AG08396 (cell line): ENCODE results near the gene CXCR5.

Source experiments
- DNase-seq: peaks from one replicate; pipeline ENCODE4 v3.0.0; 2012; ENCODE audit warnings: low spot score, mixed read lengths

CXCR5 gene

GRCh38 chr11:118913411-118914125, 29.9 kb downstream of the CXCR5 start:
- no peak for DNase-seq

DNA sequence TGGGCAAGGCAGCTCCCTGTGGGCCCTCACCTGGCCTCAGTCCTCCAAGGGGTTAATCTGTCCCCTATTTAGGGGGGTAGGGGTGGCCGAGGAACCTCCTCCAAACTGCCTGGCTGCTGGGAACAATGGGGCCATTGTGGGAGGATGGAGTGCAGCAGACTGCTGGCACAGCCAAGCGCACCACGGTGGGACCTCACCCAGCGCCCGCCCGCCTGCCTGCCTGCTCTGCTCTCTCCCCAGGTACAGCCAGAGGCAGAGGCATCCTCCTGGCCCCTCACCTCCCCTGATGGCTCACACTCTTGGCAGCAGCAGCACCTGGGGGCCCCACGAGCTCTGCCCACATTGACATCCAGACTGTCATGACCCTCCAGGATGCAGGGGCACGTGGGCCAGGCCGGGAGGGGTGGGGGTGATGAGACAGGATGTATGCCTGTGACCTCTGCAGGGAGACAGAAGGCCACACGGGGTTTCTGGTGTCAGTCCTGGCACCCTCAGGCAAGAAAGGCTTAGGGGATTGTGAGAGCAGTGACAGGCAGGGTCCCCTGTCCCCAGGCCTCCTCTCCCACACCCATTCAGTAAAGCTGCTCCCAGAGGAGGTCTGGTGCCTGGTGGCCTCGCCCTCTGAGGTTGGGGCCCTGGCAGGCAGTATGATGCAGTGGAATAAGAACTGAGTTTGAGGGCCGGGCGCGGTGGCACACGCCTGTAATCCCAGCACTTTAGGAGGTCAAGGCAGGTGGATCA, 30.7 kb downstream of the CXCR5 start:
- no peak for DNase-seq

GRCh38 chr11:118914987-118915386, 31.3 kb downstream of the CXCR5 start:
- DNase-seq, result no peak

DNA sequence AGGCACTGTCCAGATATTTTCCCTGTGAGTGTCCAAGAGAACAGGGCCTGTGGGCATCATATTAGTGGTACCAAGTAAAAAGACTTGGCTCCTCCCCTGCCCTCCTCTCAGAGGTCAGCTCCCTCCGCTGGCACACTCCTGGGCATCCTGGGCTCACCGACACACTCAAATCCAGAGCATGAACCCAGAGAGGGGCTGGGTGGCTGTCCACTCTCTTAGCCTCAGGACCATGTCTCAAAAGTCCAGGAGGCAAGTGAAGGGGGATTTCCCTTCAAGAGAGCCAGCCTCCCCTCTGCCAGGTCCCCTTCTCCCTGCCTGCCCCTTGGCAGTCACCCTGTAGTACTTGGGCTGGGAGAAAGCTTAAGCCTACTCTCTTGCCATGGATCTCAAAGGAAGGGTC, 31.7 kb downstream of the CXCR5 start:
- no peak for DNase-seq

DNA sequence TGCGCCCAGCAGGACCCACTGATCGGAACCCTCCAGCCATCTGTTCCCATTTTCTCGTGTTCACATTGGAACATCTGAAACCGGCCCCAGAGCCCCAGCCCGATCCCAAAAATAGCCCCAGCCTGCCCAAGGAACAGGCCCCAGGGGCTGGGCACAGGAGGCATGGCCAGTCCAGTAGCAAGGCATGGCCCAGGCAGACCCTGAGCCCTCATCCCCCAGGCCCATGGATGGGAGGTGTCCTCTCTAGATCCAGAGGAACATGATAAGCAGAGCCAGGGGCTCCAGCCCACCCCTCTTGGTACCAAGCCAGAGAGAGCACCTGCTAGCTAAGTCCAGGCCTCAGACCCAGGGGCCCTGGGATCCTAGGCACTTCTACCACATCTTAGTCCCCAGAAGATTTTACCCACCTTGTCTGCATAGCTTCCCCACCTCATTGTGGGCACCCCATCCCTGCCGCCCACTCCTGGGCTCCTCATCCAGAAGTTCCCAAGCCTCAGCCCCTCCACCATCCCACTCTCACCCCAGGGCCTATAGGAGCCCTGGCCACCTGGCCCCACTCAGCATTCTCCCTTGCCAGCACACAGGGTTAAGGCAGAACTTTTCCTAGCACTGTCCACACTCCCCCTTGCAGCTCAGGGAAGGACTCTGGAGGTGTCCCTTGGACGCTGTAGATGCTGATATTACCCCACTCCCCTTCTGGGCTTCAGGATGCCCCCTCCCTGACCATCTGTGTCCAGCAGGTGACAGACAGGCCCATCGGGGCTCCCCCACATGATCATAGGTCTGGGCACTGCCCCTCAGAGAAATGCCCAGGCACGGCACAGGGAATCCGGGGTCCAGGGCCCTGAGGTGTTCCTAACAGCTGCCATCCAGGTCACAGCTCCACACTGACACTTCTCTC, 32.5 kb downstream of the CXCR5 start:
- DNase-seq, result no peak

DNA sequence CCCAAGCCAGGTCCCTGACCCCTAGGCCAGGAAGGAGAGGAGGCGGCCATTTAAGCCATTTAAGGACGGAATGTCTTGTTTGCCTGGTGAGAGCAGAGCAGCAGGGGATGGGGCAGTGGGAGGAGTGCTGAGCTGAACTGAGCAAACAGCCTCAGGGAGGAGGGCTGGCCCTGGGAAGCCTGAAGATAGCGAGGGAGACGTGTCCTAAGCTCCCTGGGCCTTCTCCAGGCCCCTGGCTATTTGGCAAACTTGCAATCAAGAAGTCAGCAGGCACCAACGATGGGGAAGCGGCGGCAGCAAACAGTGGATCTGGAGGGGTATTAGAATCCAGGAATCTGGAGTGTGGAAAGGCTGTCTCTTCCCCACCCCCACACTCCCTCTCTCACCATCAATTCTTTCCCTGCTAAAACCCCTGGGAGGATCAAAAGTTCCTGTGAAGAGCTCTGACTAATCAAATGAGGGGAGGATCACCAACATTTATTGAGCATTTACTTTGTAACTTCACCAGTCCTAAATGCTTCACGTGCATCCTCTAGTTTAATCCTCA, 33.2 kb downstream of the CXCR5 start:
- DNase-seq, result no peak

- peak; percentile 66 for DNase-seq
Measured at GRCh38 chr11:118917481-118918127, 33.9 kb downstream of the CXCR5 start.

DNA sequence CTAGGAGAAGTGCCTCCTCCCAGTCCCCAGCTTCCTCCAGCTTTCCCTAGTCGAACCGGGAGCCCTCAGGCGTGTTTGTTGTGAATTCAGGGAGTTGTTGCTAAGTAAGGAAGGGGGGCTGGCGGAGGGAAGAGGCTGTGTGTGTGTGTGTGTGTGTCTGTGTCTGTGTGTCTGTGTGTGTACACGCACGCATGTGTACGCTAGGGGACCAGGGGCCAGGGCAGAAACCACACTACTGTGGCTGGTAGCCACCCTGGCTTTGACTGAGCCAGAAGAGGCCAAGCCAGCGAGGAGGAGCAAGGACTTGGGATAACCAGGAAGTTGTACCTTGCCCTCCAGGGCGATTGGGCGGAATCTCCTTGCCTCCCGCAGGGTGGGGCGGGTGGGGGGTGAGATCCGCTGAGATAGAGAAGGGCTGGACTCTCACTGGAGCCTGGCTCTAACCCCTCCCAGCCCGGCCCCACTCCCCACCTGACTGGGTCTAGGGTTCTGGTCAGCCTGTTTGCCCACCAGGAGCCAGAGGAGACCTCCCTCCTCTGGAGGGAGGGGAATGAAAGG, 34.5 kb downstream of the CXCR5 start:
- DNase-seq, result peak; percentile 64

DNA sequence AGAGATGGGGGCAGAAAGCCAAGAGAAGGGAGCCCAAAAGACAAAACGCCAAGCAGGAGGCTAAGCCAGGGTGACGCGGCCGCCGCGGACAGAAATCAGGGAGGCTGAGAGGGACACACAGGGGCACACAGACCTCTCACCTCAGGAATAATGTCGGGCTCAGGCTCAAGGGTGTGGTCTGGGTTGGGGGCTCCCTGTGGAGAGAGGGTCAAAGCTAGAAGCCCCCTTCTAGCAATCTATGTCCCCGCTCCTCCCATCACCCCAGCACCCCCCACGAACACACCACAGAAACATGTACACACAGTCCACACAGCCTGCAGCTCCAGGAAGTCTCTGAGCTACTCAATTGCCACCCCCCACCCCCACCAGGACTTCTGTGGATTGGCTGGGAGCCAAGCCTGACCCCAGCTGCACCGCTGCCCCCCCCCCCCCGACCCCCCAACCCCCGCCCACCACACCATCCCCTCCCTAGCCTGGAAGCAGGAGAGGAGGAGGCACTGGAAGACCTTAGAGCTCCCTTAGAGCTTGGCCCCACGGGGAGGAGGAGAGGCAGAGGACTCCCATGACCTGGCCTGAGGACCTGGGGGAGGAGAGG, 35.1 kb downstream of the CXCR5 start:
- DNase-seq, result no peak

- peak; percentile 76 for DNase-seq
Measured at GRCh38 chr11:118921121-118921928, 37.6 kb downstream of the CXCR5 start.

DNA sequence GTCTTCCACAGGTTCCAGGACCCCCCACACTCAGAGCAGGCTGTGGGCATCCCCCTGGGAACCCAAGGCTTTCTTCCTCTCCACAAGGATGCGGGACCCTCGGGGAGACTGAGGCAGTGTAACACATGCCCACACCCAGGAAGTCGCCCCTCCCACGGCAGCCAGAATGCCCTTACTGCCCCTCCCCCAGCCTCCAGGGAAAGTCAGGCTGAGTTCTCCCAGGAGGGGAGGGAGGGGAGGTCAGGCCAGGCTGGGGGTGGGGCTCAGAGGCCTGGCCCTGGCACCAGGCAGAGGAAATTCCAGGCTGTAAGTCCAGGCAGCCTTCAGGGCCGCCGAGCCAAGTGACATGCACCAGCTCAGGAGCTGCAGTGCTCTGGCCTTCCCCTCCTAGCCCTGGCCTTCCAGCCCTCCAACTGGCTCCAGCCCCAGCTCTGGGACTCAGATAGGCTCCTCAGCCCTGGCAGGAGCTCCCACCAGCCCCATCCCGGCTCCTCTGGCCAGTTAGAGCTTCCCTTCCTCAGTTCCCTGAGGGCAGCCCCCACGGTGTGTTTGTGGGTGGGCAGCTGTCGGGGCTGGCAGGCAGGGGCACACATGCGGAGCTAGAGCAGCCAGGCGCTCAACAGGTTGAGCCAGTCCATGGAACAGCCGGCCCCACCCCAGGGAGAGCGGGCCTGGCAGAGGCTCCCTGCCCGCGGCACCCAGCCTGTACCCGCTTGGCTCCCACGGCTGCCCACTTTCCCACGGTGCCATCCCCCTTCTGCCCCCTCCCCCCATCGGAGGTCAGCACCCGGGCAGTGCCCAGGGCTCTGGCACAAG, 38.4 kb downstream of the CXCR5 start:
- peak; percentile 72 for DNase-seq

DNA sequence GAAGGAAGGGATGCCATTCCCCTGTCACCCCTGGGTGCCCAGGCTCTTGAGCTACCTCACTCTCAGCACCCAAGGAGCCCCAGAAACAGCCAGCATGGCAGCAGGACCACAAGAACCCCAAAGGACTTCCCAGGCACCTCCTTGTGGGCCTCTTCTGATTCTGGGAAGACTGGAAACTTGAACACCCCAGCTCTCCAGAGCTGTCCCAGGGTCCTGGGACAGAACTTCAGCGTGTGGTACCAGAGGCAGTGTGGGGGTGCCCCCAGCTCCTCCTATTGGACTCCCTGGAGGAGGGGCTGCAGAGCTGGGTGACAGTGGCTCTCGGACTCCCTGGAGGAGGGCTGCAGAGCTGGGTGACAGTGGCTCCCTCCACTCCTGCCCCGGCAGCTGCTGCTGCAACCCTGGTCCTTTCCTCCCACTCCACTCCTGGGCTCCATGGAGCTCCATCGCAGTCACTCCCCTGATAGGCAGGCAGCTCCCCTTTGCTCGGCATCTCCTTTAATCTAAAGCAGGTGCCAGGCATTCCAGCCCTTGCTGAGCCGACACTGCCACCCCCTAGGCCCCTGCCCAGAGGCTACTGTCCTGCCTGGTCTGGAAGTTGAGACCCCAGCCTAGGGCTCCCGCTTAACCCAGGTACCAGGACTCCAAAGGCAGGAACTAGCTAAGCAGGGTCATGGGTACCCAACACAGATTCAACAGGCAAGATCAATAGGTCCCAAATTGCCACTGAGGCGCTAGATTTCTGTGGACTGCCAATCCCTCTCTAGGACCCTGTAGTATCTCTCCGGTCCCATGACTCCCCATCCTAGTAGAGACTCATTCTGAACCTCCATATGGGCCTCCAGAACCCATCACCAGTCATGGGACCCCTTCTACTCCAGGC, 39.3 kb downstream of the CXCR5 start:
- peak; percentile 17 for DNase-seq

DNA sequence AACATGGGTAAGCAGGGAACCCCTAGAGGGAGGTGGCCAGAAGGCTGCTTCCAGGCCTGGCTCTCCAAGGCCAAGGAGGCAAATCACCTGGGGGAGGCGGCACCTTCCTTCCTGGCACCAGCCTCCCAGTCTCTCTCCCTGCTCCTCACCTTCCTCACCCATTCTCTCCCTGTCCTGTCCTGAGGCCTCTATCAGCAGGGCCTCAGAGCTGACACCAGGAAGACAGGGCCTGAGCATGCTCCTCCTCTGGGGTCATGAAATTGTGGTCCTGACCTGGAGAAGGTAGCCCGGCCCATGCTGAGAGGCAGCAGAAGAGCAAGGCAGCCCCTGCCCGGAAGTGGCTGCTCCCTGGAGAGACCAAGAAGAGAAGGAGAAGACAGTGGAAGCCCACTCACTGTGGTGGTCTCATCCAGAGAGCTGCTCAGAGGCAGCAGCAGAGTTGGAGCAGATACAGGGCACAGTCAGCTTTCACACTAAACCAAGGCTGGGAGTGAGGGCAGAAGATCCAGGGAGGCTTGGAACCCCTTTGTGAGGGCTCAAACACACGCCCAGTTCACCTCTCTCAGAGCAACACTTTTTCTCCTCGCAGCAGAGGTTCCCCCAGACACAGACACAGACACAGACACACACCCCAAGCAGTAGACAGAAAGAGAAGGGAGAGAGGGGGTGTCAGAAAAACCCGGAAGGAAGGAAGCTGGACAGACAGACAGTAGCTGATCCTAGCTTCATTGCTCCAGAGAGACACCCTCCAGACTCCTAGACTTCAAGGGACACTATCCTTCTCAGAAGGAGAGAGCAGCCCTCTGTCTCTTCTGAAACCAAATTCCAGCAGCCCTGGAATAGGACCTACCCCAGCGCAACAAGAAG, 40.3 kb downstream of the CXCR5 start:
- no peak for DNase-seq

GRCh38 chr11:118924591-118925585, 41.2 kb downstream of the CXCR5 start:
- DNase-seq, result peak; percentile 62

DNA sequence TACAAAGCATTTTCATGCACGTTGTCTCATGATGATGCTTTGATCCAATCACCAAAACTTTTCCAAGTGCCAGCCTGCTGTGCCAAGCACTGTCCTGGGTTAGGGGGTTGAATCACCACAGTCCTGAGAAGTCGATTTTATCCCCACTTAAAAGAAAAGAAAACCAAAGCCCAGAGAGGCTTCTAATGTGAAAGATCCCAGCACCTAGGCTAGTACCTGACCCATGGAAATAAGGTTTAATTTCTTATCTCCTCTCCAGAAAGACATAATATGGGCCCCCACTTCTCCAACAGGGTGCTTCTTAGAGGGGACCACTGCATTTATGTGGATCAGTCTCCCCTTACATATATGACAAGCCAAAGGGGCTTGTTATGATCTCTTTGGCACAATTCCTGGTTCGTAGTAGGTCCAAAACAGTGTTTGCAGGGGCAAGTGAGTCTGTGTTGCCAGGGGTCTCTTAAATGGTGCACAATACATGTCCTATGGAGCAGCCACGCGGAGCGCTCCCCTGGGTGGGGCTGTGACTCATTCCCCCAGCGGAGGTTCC, 43.9 kb downstream of the CXCR5 start:
- DNase-seq, result no peak
